ENCODE results near the gene HIPK1. TPM values are rescaled to one million over a fixed set of nuclear protein-coding genes. Genes with fewer than 3 reads are reported as not detected.

Gene HIPK1
- total and polyA plus RNA-seq, 2 of the 13 experiments (the other 11 are each of a cell fraction or from before 2014, with no cell fraction given) = 20.8 to 33.4 TPM

- DNase-seq (ENCODE audit: low spot score) (no peak), ATAC-seq (no peak), FAIRE-seq (no peak)
- Histone ChIP-seq H3K27me3 (ENCODE audit: control insufficient read depth in 1 of 2, insufficient read depth in 2 of 2, low read length in 2 of 2) (no peaks in the 10 kb centered on the region), H3K4me2 (ENCODE audit: low read depth, low read length) (no peak overlapping the region), H3K9me3 (ENCODE audit: low read length) (no peaks in the 10 kb centered on the region), H3K9ac (ENCODE audit: insufficient read depth, low read depth, low read length) (no peak overlapping the region), H4K20me1 (ENCODE audit: insufficient read depth, low read length) (no peaks in the 10 kb centered on the region), H3K4me3 (replicated peaks in 1 of 3; ENCODE audit: insufficient read depth in 1 of 3, low read depth in 2 of 3, low read length in 3 of 3) (no peak overlapping the region), H3K79me2 (ENCODE audit: insufficient read depth, low read length) (no peaks in the 10 kb centered on the region), H3K4me1 (ENCODE audit: insufficient read depth, low read length) (no peaks in the 10 kb centered on the region), H3K36me3 (replicated peaks in 1 of 2; ENCODE audit: control insufficient read depth in 1 of 2, insufficient read depth in 2 of 2, low read length in 2 of 2) (peaks cover 7 to 28% of the 10 kb centered on the region in 2 experiments; a peak in 4 of 5 replicates), H2AFZ (ENCODE audit: low read length) (no peak overlapping the region), H3K27ac (ENCODE audit: extremely low read length, insufficient read depth, low read length) (no peak overlapping the region)
- intact Hi-C loops (cut with micrococcal nuclease; ENCODE audit: unreplicated experiment) (no loop called here), in situ Hi-C loops (cut with HindIII; ENCODE audit: extremely low pct_ligation_motif_present, low pct_unique_long_range_greater_than_20kb) (no loop called here)
- BruUV-seq (replicated peaks) = no TSS peak
- TF ChIP-seq MIER2 (CRISPR knock-in tag; IDR thresholded peaks at IDR 0.05) = no peak
- no peak for TF ChIP-seq ASH2L (IDR thresholded peaks at IDR 0.05; ENCODE audit: insufficient read length, low read depth, low read length)
- TF ChIP-seq FOXK2 (IDR thresholded peaks at IDR 0.05) = no peak
- TF ChIP-seq TERF1 (CRISPR knock-in tag; IDR thresholded peaks at IDR 0.05) = no peak
- no peak for TF ChIP-seq MTF2 (CRISPR knock-in tag; IDR thresholded peaks at IDR 0.05; ENCODE audit: borderline replicate concordance)
- WGBS (ENCODE audit: low lambda C conversion rate) = 97% methylated on average over 5 of the region's 5 CpGs
- ChIA-PET CTCF (ENCODE audit: low intra/inter-chr PET ratio, low total read pairs) (no interaction called here), POLR2A (interaction anchor here (2.7 kb wide), 1 partner anchor 15 kb away, joined by 11 read pairs; the partner anchor contains the start of gene HIPK1)
These were observed 15.0 kb upstream of the HIPK1 start for GRCh38 chr1:113913887-113914664.

DNA sequence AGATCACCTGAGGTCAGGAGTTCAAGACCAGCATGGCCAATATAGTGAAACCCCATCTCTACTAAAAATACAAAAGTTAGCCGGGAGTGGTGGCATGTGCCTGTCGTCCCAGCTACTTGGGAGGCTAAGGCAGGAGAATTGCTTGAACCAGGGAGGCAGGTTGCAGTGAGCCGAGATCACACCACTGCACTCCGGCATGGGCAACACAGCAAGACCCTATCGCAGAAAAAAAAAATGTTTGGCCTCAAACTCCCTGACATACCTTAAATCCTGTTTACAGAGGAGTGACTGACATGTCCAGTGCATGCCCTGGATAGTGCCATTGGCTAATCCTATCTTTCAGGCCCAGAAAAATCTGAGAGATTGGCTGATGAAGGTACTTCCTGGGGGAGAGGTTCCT lies 12.2 kb upstream of the HIPK1 start:
- POLR2A ChIA-PET = no interaction called here
- no peaks in the 10 kb centered on the region for H3K79me2 ChIP-seq (ENCODE audit: insufficient read depth, low read length)
- H2AFZ ChIP-seq (ENCODE audit: low read length) = no peak overlapping the region
- H3K4me2 ChIP-seq (ENCODE audit: low read depth, low read length) = no peak overlapping the region
- no peaks in the 10 kb centered on the region for H4K20me1 ChIP-seq (ENCODE audit: insufficient read depth, low read length)
- BruUV-seq (replicated peaks) = no TSS peak
- CTCF ChIA-PET (ENCODE audit: low intra/inter-chr PET ratio, low total read pairs) = no interaction called here
- ATAC-seq = no peak
- intact Hi-C loops (cut with micrococcal nuclease; ENCODE audit: unreplicated experiment) = no loop called here
- 89% methylated on average over 5 of the region's 5 CpGs for WGBS (ENCODE audit: low lambda C conversion rate)
- no peak for FAIRE-seq
- H3K27me3 ChIP-seq (ENCODE audit: control insufficient read depth in 1 of 2, insufficient read depth in 2 of 2, low read length in 2 of 2) = no peaks in the 10 kb centered on the region
- peaks cover 2 to 5% of the 10 kb centered on the region in 2 experiments; a peak in 2 of 5 replicates for H3K36me3 ChIP-seq (replicated peaks in 1 of 2; ENCODE audit: control insufficient read depth in 1 of 2, insufficient read depth in 2 of 2, low read length in 2 of 2)
- H3K4me3 ChIP-seq (replicated peaks in 1 of 3; ENCODE audit: insufficient read depth in 1 of 3, low read depth in 2 of 3, low read length in 3 of 3) = no peak overlapping the region
- H3K9ac ChIP-seq (ENCODE audit: insufficient read depth, low read depth, low read length) = no peak overlapping the region
- DNase-seq (ENCODE audit: low spot score) = no peak
- TF ChIP-seq MED1 (CRISPR knock-in tag; IDR thresholded peaks at IDR 0.05) = no peak
- peak; percentile 27; the same call in 1 of the 2 replicates for TF ChIP-seq ZNF121 (CRISPR knock-in tag; IDR thresholded peaks at IDR 0.05)
- no peak for TF ChIP-seq SRF (IDR thresholded peaks at IDR 0.05; ENCODE audit: low read depth, low read length)
- in situ Hi-C loops (cut with HindIII; ENCODE audit: extremely low pct_ligation_motif_present, low pct_unique_long_range_greater_than_20kb) = no loop called here
- H3K9me3 ChIP-seq (ENCODE audit: low read length) = no peaks in the 10 kb centered on the region
- no peak overlapping the region for H3K27ac ChIP-seq (ENCODE audit: extremely low read length, insufficient read depth, low read length)
- H3K4me1 ChIP-seq (ENCODE audit: insufficient read depth, low read length) = no peaks in the 10 kb centered on the region
